ENCODE data around the gene PIK3C3.
"Not testable (repeated sequence)": the region's sequence is repeated elsewhere in the genome, so short reads cannot be mapped to it uniquely, and the experiment has no call there.

Gene PIK3C3

DNA sequence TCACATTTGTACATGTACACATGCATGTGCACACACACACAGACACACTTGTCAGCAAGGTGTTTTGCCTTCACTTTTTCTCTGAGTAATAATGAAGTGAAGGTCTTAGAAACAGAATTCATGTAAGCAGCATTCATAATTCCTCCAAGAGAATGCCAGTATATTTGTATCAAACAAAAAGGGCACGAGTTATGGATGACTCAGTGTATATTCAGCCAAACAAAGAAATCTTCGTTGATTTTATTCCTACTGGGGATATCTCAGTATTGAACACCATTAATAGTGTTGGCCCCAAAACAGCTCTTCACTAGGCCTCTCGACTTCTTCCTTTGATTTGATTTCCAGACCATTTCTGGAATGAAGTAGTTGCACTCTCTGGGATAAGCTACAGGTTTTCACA lies 125.3 kb downstream of the PIK3C3 start:
- DNase-seq = no peak

DNA sequence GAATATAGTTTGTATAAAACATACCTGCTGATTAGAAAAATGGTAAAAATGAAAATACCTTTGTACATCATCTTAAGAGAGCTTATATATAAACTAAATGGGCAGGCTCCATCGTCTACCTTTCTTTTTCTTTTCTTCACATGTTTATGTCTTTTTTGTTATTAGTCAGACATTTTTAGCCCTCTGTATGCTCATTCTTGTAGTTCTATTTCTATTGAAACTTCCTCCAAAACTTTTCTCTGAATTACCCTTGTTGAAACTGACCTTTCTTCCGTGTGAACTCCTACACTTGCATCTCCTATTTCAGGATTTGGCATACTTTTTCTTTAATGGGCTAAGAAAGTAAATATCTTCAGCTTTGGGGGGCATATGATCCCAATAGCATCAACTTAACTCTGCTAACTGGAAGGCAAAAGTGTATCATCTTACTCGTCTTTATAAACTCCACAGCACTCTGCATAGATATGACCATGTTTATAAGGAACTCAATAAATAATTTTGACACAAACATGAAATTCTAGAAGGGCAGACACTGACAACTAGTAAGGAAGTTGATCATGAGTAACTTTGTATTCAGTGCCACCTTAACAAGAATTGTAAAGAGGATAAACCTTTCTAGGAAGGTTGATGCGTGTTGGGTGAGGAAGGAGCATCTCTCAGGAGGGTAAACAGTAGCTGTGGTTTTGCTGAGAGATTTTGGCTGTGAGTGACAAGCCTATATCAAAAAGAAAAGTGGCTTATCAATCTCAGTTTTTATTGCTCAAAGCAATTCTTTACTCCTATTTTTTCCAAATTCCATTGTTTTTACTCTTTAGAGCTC lies 127.6 kb downstream of the PIK3C3 start:
- no peak for DNase-seq

DNA sequence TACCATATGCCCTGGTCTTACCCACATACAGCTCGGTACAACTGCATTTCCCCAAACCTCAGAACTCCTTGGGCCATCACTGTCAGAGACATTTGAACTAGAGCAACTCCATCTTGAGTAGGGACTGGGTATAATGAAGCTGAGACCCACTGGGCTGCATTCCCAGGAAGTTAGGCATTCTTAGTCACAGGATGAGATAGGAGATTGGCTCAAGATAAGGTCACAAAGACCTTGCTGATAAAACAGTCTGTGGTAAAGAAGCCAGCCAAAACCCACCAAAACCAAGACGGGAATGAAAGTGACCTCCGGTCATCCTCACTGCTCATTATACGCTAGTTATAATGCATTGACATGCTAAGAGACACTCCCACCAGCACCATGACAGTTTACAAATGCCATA lies 131.3 kb downstream of the PIK3C3 start:
- no peak for DNase-seq

DNA sequence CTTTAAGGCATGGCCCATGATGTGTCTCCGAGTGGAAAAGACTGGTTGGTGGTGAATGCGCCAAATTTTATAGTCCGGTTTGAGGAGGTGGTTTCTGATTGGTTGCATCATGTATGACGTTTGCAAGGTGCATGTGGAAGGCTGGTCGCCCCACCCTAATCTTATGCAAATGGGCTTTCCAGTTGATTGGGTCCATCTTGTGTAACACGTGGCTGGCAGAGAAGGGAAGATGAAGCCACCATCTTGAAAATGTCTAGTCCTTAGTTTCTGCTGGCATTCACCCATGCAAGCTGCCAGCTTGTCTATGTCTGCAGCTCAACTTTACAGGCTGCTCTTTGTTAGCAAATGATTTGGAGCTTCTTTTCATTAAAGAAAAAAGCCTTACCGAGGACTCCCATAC lies 132.2 kb downstream of the PIK3C3 start:
- DNase-seq = no peak

- DNase-seq = no peak
Measured at GRCh38 chr18:42087876-42088275, 132.8 kb downstream of the PIK3C3 start.

- no peak for DNase-seq
Measured at GRCh38 chr18:42092848-42093247, 137.8 kb downstream of the PIK3C3 start.

DNA sequence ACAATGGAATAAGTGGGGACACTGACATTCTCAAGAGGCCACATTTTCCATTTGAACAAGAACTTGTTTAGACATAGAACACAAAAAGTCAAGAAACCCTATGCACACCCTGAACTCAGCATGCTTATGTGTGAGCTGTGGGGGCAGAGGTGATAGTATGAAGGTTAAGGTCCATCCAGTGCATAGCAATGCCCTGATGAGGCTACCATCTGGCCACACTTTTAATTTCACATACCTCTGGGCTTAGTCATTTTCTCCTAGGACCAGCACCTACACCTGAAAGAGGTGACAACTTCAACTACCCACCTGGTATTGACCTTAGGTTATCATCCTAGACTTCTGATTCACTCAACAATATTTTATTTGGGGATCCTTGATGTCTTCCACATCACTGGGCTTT lies 139.8 kb downstream of the PIK3C3 start:
- DNase-seq = no peak

DNA sequence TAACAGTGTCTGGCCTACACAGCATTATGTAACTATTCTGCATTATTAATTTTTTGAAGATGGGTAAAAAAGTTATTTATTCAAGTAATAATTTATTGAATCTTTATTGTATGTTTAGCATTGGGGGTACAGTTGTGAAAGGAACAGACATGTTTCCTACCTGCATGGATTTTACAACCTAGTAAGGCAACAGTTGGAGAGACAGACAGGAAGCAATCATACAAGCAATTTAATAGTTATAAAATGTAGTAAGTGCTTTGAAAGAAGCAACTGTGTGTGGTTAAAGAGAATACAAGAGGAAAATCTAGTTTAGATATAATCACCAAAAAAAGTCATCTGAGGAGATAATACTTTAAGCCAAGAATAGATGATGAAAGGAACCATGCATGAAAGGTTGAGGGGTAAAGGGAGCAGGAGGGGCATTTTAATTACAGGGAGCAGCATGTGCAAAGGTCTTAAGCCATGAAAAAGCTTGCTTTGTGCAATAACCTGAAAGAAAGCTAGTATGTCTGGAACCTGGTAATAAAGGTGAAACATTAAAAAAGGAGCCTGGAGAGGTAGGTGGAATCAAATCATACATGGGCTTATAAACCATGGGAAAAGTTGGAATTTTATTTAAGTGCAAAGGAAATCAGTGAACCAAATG lies 140.8 kb downstream of the PIK3C3 start:
- no peak for DNase-seq

DNA sequence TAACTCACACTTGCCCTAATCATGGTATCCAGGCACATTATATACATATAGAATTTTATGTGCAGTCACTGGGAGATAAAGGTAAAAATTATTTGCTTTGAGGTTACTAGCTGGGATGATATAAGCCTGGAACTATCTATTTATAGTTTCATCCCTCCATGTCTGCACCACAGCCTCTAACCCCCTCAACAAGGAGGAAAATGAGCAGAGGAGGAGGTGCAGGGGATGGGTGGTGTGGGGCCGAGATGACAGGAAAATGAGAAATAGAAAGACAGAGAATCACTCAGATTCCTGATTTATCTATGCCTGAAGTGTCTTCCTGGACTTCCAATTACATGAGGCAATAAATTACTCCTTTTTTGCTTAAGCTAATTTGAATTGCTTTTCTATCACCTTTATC lies 145.2 kb downstream of the PIK3C3 start:
- DNase-seq = no peak

DNA sequence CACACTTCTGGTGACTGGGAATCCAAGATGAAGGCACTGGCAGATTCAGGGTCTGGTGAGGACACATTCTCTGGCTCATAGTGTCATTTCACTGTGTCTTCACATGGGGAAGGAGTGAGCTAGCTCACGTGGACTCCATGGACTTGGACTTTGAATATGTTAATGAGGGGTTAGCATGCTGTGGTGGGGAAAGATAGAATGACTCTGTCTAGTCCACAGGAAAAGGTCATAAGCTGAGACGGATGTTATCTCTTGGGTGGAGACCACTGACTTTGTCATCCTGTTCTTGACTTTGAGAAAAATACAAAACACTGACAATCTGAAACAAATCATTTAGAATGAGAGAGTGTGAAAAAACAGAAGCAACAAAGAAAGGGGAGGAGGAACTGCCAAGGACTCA lies 145.9 kb downstream of the PIK3C3 start:
- DNase-seq = no peak

DNA sequence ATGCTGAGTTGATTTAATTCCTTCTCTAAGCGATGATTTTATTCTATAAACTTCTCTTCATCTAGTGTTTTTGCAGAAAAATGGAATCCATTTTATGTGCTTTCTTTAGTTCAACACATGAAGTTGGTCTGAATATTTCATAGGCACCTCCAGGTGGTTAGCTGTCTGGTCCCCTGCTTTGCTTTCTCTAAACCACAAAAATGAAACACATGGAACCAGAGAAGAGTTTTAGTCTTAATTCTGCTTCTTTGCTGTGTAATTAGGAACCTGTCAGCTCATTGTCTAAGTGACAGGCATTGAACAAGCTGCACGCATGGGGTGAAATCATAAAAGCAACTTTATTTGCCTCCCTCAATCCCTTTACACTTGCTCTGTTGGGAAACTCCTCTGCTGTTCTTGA lies 150.4 kb downstream of the PIK3C3 start:
- DNase-seq = no peak

- DNase-seq = no peak
Measured at GRCh38 chr18:42106784-42107183, 151.8 kb downstream of the PIK3C3 start.

DNA sequence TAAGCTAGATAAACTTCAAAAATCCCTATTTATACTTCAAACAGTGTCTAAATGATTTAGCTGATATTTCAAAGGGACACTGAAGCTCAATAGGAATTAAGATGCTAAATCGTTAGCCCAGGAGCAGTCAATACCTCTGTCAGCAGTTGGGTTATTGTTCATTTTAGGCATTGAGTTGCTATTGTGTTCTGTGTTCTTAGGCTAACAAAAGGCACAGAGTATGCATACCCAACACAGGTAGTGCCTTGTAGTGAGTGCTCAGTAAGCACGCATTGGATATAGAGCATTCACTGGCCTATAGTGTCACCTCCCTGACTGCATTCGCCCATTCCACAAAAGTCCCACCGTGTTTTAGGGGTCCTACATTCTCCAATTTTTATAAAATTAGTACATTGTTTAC lies 152.3 kb downstream of the PIK3C3 start:
- no peak for DNase-seq

GRCh38 chr18:42107691-42108450 lies 152.8 kb downstream of the PIK3C3 start:
- no peak for DNase-seq

- not testable (repeated sequence) for DNase-seq
Measured at GRCh38 chr18:42112147-42112546, 157.1 kb downstream of the PIK3C3 start.

GRCh38 chr18:42112657-42113420 lies 157.8 kb downstream of the PIK3C3 start:
- DNase-seq = no peak

- DNase-seq = no peak
Measured at GRCh38 chr18:42113529-42114191, 158.6 kb downstream of the PIK3C3 start.

GRCh38 chr18:42114310-42114943 lies 159.4 kb downstream of the PIK3C3 start:
- peak; percentile 64 for DNase-seq

- DNase-seq = no peak
Measured at GRCh38 chr18:42126586-42126985, 171.6 kb downstream of the PIK3C3 start.

DNA sequence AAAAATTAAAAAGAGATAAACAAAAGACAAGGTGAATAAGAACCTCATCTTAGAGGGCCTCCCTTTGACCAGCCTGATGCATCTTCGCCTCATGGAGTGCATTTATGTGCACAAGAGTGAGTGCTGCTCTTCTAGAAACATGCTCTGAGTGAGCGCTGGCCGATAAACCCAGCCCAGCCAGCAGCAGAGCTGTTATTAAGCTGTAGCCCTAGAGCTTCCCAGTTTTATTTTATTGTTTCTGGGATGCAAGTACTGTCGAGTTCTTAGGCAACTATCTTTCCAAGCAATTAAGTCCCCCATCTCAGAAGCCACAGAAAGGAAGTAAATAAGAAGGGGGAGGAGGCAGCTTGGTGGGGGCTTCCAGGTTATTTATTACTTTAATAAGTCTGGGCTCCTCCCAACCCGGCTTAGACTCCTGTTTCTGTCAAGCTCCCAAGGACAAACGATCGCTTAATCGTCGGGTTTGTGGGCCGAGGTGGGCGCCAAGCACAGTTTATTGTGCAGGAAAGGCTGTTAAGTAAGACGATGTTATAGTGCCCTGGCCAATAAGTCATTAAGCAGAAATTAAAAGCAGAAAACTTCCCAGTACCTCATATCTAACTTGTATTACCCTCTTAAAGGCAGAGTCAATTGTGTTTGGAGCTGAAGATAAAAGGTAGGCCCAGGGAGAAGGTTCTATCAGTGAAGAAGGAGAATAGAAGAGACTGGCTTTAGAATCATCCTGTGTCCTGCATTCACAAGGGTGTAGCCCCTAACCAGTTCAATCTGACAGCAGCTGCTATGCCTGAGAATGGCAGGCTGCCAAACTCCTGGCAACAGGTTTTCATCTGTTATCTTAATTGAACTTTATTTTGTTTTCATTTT lies 176.3 kb downstream of the PIK3C3 start:
- no peak for DNase-seq

DNA sequence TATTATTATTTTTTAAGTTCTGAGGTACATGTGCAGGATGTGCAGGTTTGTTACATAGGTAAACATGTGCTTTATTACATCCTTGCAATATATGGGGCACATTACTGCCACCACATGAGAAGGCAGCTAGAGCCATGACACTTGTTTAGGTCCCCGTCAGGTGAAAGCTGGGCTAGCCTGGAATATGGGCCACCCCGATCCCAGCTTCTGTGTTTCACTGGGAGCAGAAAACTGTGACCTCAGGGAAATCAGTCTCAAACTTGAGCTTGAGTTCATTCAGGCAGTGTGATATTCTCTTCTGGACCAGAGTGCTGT lies 176.9 kb downstream of the PIK3C3 start:
- DNase-seq = no peak

Measured in CD4-positive, alpha-beta T cell treated with Interleukin-10 for 1 hour (primary cell).